CD4-positive, alpha-beta T cell treated with Interferon gamma for 1 hour (primary cell): ENCODE measurements around the gene S100P.
"Not testable (repeated sequence)": the region's sequence is repeated elsewhere in the genome, so short reads cannot be mapped to it uniquely, and the experiment has no call there.

ENCODE experiments used
- DNase-seq: peaks from one replicate; pipeline ENCODE4 v3.0.0-alpha.2; 2020

S100P gene

GRCh38 chr4:6699903-6700302 lies 6.2 kb downstream of the S100P start:
- no peak for DNase-seq

DNA sequence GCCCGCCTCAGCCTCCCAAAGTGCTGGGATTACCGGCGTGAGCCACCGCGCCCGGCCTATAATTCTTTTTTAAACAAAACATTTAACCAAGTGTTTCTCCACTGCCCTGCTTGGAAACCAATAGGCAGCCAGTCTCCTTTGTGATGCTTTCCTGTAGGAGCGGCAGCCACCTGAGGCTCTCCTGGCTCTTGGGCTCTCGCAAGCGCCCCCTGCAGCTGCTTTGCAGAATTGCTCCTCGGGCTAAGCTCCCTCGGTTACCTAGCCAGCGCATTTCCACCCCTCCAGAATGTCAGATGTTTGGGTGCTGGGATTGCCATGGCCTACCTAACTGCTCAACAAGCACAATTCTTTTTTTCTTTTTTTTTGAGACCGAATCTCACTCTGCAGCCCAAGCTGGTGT lies 7.7 kb downstream of the S100P start:
- DNase-seq = no peak

DNA sequence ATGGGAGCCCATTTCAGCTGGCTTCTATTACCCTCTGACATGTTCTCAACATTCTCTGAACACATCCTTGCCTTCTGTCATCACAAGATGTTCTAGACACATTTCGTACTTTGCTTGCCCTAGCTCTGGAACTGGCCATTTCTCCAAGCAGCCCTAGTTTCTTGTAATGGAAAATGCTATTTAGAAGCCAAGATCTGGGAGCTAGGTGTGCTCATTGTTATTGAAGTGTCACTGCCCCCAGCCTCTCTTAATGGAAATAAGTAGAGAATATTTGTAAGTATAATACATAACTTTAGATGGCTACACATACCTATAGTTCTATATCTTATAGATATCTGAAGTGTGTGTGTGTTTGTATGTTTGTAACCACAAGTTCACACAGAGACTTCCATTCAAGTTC lies 9.1 kb downstream of the S100P start:
- no peak for DNase-seq

DNA sequence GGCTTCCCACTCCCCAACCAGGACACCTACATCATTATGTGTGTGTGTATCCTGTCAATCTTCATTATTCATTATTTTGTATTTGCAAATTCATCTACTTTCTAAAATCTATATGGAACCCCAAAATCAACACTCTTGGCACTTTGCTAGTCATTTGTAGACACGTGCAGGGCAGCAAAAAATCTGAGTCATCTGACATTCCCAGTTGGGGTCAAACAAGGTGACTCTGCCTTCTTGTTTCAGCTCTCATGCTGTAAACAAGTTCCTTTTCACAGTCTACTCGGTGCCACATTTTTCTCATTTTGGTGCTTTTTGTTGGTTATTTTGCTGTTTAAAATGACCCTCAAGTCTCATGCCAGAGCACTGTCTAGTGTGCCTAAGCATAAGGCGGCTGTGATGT lies 10.1 kb downstream of the S100P start:
- no peak for DNase-seq

DNA sequence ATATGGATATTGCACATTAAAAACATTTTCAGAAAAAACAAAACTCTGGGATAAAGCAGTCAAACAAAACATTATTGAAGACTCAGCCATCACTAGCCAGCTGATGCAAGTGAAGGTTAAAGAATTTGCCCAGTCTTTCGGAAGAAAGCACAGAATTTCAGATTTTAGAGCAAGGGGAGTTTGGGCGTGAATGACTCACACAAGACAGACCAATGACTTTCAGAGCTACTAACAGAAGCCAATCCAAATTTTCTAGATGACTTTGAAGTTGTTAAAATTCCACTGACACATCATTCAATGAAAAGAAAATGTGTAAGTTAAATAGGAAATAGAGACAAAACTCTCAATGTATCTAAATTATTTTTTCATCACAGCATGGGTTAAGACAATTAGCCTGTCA lies 12.0 kb downstream of the S100P start:
- DNase-seq = no peak

DNA sequence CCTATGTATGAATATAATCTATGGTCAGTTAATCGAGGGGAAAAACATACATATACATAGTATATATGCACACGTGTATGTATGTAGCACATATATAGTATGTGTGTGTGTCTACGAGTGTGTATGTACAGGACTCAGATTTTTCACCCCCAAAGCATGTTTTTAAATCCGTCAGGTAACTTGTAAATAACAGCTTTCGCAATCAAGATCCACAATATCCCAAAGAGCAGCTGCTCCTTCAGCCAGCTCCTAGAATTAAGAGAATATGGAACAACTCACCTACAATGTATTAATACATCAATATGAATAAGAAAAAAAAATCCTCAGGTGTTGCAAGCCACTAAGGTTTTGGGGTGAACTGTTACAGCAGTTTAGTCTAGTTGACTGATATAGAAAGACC lies 12.5 kb downstream of the S100P start:
- DNase-seq = no peak

DNA sequence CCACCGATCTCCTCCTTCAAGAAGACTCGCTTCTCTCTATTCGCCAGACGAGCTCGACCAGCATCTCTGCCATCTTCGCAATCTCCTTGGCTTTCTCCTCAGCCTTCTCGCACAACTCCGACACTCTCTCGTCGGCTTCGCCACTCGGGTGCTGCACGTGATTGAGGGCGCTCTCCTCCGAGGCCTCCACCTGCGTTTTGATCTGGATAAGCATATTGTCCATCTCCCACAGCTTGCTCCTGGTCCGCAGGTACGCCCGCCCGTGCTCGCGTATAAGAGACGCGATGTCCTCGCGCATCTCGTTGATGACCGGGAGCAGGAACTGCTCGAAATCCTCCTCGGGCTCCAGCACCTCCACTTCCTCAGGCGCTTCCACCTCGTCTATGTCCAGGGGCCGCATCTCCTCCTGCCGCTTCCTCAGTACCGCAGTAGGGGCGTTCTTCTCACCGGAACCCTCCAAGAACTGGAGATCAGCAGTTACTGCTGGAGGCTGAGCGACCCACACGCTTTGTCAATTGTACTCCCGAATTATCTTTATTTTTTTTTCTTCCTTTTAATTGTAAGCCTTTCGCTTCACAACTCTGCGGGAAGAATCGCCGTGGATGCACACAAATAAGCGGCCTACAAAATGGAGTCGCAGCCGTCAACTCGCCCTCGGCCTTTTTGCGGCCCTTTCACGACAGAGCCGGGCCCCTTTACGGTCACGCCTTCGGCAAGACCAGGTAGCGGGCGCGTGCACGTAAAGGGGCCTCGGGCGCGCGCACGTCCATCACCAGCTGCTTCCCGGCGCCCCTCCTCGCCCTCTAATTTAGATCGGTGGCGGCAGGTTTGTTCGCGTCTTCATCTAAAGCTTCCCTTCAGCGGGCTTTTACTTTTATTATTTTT lies 15.8 kb downstream of the S100P start, which contains the start of gene MRFAP1L1:
Gene MRFAP1L1, minus strand, starts transcription at position 636 of the 885 bp plus-strand sequence. Its CDS starts 236 bp downstream, at position 400.
- DNase-seq = peak; percentile 95

DNA sequence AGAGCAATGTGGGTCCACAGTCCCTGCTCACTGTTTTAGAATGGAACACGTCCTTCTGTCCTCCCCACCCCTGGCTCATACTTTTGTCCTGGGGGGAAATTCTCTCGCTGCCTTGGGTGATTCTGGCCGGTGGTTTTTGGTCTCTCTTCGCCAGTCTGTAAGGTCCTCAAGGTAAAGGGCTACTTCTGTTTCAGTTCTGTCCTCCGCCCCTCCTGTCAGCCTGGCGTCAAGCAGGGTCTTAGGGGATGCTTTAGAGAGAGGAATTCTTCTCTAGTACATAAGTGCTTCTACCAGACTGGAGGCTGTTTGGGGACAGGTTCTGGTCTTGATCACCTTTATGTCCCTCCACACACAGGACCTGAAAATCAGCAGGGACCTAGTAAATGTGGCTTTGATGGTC lies 16.6 kb downstream of the S100P start:
- no peak for DNase-seq

DNA sequence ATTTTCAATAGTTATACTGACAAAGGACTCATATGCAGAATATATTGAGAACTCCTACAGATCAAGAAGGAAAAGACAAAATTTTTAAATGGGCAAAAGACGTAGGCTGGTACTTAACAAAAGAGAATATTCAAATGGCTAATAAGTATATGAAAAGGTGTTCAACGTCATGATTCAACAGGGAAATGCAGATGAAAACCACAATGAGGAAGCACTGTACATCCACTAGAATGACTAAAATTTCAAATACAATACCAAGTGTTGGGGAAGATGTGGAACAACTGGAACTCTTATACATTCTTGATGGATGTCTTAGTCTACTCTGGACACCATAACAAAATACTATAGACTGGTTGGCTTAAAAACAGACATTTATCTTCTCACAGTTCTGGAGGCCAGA lies 17.3 kb downstream of the S100P start:
- no peak for DNase-seq

DNA sequence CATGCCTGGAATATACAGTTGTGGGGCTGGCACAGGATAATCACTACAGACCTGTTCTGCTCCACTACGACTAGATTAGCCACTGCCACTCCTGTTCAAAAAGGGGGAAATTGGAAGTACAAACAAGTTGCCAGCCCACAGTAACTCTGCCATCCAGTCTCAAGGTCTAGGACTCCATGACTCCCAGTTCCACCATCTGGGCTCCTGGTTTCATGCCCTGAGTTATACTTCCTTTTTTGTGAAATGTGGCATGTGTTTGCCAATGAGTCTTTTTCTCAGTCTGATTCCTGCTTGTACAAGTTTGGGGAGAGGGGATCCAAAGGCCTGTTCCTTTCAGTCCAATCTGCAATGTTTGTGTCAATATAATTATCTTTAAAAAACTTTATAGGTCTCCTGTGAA lies 21.3 kb downstream of the S100P start:
- no peak for DNase-seq

DNA sequence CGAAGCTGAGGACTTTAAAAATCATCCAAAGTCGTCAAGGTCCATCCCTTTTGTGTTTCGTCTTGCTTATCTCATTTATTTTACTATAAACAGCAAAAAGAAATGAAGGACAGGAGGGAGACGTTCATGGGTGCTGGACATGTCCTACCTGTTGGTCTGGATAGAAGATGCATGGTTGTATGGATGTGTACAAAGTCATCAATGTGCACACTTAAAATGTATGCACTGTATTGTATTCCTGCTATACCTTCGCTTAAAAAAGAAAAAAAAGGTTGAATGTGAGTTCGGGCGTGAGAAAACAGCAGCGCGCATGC lies 22.0 kb downstream of the S100P start:
- DNase-seq = no peak

- DNase-seq = peak; percentile 90
Observed at GRCh38 chr4:6716018-6716911, 22.6 kb downstream of the S100P start, which contains the start of gene BLOC1S4. Gene BLOC1S4 (plus strand): TSS chr4:6716174. CDS start chr4:6716210, 36 bp downstream.

DNA sequence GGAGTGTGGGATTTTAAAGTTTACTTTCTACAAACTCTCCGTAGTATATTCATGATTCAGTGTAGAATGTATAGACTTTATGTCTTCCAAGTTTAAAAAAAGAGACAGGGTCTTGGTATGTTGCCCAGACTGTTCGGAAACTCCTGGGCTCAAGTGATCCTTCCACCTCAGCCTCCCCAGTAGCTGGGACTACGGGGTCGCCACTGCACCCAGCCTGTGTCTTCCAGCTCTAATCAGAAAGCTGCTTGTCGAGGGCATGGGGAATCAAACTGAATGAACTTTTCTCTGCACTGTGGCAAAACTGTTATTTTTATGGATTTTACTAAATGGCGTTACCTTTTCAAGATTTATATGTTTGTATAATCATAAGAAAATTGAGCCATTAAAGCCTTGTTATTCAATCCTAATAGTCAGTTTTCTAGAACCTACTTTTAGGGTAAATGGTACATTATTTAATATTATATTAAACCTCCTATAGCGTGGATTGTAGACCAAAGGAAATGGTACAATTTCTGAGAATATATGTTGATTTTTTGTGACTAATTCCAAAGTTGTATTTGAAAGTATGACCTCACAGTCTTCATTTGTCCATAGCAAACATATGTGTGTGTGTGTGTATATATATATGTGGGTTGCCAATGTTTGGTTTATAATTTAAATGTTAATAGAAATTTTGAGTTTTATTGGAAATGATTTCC lies 23.4 kb downstream of the S100P start:
- DNase-seq = no peak

GRCh38 chr4:6718932-6719610 lies 25.4 kb downstream of the S100P start:
- DNase-seq = no peak

- no peak for DNase-seq
Observed at GRCh38 chr4:6719611-6720179, 26.0 kb downstream of the S100P start.

GRCh38 chr4:6720202-6720699 lies 26.6 kb downstream of the S100P start:
- DNase-seq = peak; percentile 72

- no peak for DNase-seq
Observed at GRCh38 chr4:6721121-6721520, 27.4 kb downstream of the S100P start.

GRCh38 chr4:6722891-6723290 lies 29.2 kb downstream of the S100P start:
- no peak for DNase-seq

GRCh38 chr4:6723851-6724250 lies 30.2 kb downstream of the S100P start:
- no peak for DNase-seq

- DNase-seq = no peak
Observed at GRCh38 chr4:6724421-6725111, 30.9 kb downstream of the S100P start.

DNA sequence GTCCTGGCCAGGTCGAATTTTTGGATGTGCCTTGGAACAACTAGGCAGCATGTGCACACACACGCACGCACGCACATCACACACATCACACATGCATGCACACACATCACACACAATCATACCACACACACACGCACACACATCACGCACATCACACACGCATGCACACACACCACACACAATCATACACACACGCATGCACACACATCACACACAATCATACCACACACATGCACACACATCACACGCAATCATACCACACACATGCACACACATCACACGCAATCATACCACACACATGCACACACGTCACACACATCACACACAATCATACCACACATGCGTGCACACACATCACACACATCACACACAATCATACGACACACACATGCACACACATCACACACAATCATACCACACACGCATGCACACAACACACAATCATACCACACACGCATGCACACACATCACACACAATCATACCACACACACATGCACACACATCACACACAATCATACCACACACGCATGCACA lies 31.8 kb downstream of the S100P start:
- DNase-seq = not testable (repeated sequence)
